ENCODE data around the gene SNTG2.

DNA sequence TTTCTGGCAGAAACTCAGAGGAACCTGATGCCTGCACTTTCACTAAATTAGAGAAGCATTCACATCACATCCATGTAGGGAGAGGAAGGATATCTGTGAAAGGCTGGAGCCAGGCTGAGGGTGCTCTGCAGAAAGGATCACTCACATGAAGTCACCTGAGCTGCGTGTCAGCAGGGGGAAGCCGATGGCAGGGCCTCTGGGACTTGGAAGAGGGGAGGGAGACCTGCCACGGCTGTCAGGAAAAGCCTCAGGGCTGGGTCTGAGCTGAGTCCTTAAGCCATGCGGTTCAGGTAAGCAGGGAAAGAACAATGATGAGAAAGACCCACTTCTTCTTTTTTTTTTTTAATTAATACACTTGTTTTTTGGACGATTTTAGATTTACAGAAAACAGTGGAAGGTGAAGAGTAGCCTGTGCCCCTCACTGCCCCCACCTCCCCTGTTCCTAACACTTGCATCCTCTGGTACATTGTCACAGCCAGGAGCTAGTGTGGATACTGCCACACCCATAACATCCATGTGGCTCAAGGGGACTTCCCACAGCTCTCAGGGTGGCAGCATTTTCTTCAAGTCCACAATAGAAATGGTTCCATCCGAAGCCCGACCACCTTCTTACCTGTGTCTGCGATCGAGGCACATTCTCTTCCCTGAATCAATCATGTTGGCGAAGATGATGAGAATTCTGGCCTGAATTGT lies 306.1 kb downstream of the SNTG2 start:
- no peak for TF ChIP-seq POLR2A (IDR thresholded peaks at IDR 0.05)
- TF ChIP-seq, protein P1, sequence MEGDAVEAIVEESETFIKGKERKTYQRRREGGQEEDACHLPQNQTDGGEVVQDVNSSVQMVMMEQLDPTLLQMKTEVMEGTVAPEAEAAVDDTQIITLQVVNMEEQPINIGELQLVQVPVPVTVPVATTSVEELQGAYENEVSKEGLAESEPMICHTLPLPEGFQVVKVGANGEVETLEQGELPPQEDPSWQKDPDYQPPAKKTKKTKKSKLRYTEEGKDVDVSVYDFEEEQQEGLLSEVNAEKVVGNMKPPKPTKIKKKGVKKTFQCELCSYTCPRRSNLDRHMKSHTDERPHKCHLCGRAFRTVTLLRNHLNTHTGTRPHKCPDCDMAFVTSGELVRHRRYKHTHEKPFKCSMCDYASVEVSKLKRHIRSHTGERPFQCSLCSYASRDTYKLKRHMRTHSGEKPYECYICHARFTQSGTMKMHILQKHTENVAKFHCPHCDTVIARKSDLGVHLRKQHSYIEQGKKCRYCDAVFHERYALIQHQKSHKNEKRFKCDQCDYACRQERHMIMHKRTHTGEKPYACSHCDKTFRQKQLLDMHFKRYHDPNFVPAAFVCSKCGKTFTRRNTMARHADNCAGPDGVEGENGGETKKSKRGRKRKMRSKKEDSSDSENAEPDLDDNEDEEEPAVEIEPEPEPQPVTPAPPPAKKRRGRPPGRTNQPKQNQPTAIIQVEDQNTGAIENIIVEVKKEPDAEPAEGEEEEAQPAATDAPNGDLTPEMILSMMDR (IDR thresholded peaks at IDR 0.05), result no peak
